ENCODE measurements around the gene KIAA0232. TPM values are rescaled to one million over a fixed set of nuclear protein-coding genes. Genes with fewer than 3 reads are reported as not detected.
A peak's percentile ranks its signal among the peaks of the same experiment; 100 is the strongest.
"Not testable (repeated sequence)": the region's sequence is repeated elsewhere in the genome, so short reads cannot be mapped to it uniquely, and the experiment has no call there.

The KIAA0232 gene
- polyA plus RNA-seq, 1 donor (not counting 4 experiments of a cell fraction or from before 2014, with no cell fraction given): 10.0 TPM

DNA sequence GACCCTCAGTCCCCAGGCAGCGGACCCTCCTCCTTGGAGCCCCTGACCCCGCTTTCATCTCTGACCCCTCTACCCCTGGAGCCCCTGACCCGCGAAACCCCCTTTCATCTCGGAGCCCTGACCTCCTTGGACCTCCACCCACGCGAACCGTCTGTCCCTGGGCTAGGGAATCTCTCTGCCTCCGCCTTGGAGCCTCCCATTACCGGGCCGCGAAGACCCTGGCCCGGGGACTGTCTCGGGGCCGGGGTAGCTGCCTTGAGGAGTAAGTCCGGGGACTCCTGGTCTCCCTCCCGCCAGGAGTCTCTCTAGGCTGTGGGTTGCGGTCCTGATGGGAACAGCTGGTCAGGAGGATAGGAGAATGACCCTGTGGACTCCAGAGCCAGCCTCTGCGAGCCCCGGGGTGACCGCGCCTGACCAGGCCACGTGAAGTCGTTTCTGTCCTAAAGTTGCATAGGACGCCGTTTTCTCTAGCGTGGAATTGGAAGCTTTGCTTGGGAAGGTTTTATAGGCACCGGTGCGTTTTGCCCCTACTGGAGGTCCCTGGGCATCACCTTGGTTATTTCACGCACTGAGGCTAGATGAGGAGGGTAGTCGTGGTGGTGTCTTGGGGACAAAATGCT is 127.9 kb downstream of the KIAA0232 start:
- Histone ChIP-seq H3K27ac (ENCODE audit: control insufficient read depth, insufficient read depth, low read length) (no peak overlapping the region), H3K79me2 (ENCODE audit: control insufficient read depth, insufficient read depth, low read length) (no peaks in the 10 kb centered on the region), H2AFZ (ENCODE audit: control insufficient read depth, low read length) (no peak overlapping the region), H4K20me1 (ENCODE audit: control insufficient read depth, extremely low read depth, insufficient read depth, low read length) (no peaks in the 10 kb centered on the region), H3K4me3 (ENCODE audit: control insufficient read depth in 2 of 3, extremely low read depth in 1 of 3, insufficient read depth in 2 of 3, low read depth in 1 of 3, low read length in 3 of 3) (peak overlapping the region; percentile 58 to 64 (median 64)), H3K9me3 (ENCODE audit: control insufficient read depth, low read depth, low read length) (no peaks in the 10 kb centered on the region), H3K4me1 (ENCODE audit: control insufficient read depth, extremely low read depth, insufficient read depth, low read length) (peaks cover 15% of the 10 kb centered on the region), H3K27me3 (ENCODE audit: control insufficient read depth, extremely low read depth, insufficient read depth, low read length) (peaks cover 8% of the 10 kb centered on the region), H3K9me1 (ENCODE audit: control insufficient read depth, extremely low read depth, insufficient read depth, low read length) (no peaks in the 10 kb centered on the region), H3K36me3 (ENCODE audit: control insufficient read depth in 2 of 2, extremely low read depth in 1 of 2, insufficient read depth in 2 of 2, low read length in 2 of 2) (no peaks in the 10 kb centered on the region), H3K9ac (ENCODE audit: control insufficient read depth, extremely low read depth, insufficient read depth, low read length) (peak overlapping the region; percentile 51), H3K4me2 (ENCODE audit: control insufficient read depth, extremely low read depth, insufficient read depth, low read depth, low read length) (peak overlapping the region; percentile 87)
- TF ChIP-seq EZH2 (IDR thresholded peaks at IDR 0.05; ENCODE audit: low read length): no peak
- TF ChIP-seq, protein P1, sequence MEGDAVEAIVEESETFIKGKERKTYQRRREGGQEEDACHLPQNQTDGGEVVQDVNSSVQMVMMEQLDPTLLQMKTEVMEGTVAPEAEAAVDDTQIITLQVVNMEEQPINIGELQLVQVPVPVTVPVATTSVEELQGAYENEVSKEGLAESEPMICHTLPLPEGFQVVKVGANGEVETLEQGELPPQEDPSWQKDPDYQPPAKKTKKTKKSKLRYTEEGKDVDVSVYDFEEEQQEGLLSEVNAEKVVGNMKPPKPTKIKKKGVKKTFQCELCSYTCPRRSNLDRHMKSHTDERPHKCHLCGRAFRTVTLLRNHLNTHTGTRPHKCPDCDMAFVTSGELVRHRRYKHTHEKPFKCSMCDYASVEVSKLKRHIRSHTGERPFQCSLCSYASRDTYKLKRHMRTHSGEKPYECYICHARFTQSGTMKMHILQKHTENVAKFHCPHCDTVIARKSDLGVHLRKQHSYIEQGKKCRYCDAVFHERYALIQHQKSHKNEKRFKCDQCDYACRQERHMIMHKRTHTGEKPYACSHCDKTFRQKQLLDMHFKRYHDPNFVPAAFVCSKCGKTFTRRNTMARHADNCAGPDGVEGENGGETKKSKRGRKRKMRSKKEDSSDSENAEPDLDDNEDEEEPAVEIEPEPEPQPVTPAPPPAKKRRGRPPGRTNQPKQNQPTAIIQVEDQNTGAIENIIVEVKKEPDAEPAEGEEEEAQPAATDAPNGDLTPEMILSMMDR (optimal IDR thresholded peaks at IDR 0.05 in 1 of 3, IDR thresholded peaks at IDR 0.05 in 1 of 3, conservative IDR thresholded peaks at IDR 0.05 in 1 of 3; ENCODE audit: extremely low read depth in 1 of 3, insufficient read depth in 2 of 3, low read length in 3 of 3): peak in 1 of 3 experiments; percentile 30
- dilution Hi-C loops (cut with MboI; ENCODE audit: extremely low pct_ligation_motif_present, low sequenced_read_pairs): no loop called here
- no peak for DNase-seq (ENCODE audit: low read depth, low spot score)
- no peak for FAIRE-seq

DNA sequence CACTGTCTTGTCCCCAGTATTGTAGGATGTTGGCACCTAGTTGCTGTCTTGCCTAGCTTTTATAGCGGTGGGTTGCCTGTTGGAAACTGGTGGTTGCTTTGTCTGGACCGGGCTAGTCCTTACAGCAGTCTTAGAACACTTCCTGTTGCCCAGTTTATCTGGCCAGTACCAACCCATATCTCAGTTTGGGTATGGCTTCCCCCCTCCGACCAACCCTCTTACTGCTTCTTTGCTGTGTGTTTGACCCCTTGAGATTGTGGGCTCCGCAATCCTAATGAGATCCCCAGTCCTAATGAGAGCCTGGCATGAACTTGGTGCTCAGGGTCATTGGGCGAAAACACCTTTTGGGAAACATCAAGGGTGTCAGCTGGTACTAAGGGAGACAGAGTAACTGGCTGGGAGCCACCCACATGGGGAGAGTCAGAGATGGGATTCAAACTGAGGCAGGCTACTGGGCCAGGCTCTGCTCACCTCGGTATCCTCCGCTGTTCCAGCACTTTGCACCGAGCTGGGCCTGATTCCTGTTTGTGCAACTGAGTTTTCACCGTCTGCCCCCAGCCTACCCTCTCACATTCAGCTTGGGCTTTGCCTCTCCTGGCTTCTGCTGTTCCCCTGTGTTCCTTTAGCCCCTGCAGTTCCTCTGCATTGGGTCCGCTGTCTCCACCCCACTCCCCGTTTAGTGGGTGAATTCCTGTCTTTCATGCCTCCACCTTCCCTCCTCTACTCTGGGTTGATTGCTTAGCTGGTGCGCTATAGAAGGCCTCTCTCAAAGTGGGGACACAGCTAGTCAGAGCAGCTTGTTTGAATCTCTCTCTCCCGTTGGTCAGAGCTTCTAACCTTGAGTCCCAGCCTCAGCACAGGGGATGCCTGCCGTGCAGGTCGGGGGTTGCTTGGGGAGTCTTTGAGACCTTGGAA is 128.7 kb downstream of the KIAA0232 start:
- peaks cover 8% of the 10 kb centered on the region for H3K27me3 ChIP-seq (ENCODE audit: control insufficient read depth, extremely low read depth, insufficient read depth, low read length)
- no peak for DNase-seq (ENCODE audit: low read depth, low spot score)
- H2AFZ ChIP-seq (ENCODE audit: control insufficient read depth, low read length): no peak overlapping the region
- FAIRE-seq: no peak
- dilution Hi-C loops (cut with MboI; ENCODE audit: extremely low pct_ligation_motif_present, low sequenced_read_pairs): no loop called here
- TF ChIP-seq EZH2 (IDR thresholded peaks at IDR 0.05; ENCODE audit: low read length): no peak
- TF ChIP-seq, protein P1 (optimal IDR thresholded peaks at IDR 0.05 in 1 of 3, IDR thresholded peaks at IDR 0.05 in 1 of 3, conservative IDR thresholded peaks at IDR 0.05 in 1 of 3; ENCODE audit: extremely low read depth in 1 of 3, insufficient read depth in 2 of 3, low read length in 3 of 3): no peak
- no peaks in the 10 kb centered on the region for H3K36me3 ChIP-seq (ENCODE audit: control insufficient read depth in 2 of 2, extremely low read depth in 1 of 2, insufficient read depth in 2 of 2, low read length in 2 of 2)
- H4K20me1 ChIP-seq (ENCODE audit: control insufficient read depth, extremely low read depth, insufficient read depth, low read length): no peaks in the 10 kb centered on the region
- H3K4me2 ChIP-seq (ENCODE audit: control insufficient read depth, extremely low read depth, insufficient read depth, low read depth, low read length): peak overlapping the region; percentile 87
- peaks cover 15% of the 10 kb centered on the region for H3K4me1 ChIP-seq (ENCODE audit: control insufficient read depth, extremely low read depth, insufficient read depth, low read length)
- no peaks in the 10 kb centered on the region for H3K79me2 ChIP-seq (ENCODE audit: control insufficient read depth, insufficient read depth, low read length)
- H3K9me1 ChIP-seq (ENCODE audit: control insufficient read depth, extremely low read depth, insufficient read depth, low read length): no peaks in the 10 kb centered on the region
- H3K4me3 ChIP-seq (ENCODE audit: control insufficient read depth in 2 of 3, extremely low read depth in 1 of 3, insufficient read depth in 2 of 3, low read depth in 1 of 3, low read length in 3 of 3): no peak overlapping the region
- no peak overlapping the region for H3K27ac ChIP-seq (ENCODE audit: control insufficient read depth, insufficient read depth, low read length)
- no peak overlapping the region for H3K9ac ChIP-seq (ENCODE audit: control insufficient read depth, extremely low read depth, insufficient read depth, low read length)
- no peaks in the 10 kb centered on the region for H3K9me3 ChIP-seq (ENCODE audit: control insufficient read depth, low read depth, low read length)

DNA sequence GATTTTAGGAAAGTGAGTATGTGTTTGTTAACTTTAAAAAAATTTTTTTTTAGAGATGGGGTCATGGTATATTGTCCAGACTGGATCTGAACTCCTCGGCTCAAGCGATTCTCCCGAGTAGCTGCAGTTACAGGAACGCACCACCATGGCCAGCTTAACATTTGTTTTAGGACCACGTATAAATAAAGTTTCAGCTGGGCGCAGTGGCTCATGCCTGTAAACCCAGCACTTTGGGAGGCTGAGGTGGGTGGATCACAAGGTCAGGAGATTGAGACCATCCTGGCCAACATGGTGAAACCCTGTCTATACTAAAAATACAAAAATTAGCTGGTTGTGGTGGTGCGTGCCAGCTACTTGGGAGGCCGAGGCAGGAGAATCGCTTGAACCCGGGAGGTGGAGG is 129.4 kb downstream of the KIAA0232 start:
- FAIRE-seq; H3K4me3 ChIP-seq (ENCODE audit: control insufficient read depth in 2 of 3, extremely low read depth in 1 of 3, insufficient read depth in 2 of 3, low read depth in 1 of 3, low read length in 3 of 3); H3K27me3 ChIP-seq (ENCODE audit: control insufficient read depth, extremely low read depth, insufficient read depth, low read length); dilution Hi-C loops (cut with MboI; ENCODE audit: extremely low pct_ligation_motif_present, low sequenced_read_pairs); DNase-seq (ENCODE audit: low read depth, low spot score); H3K4me2 ChIP-seq (ENCODE audit: control insufficient read depth, extremely low read depth, insufficient read depth, low read depth, low read length); H3K36me3 ChIP-seq (ENCODE audit: control insufficient read depth in 2 of 2, extremely low read depth in 1 of 2, insufficient read depth in 2 of 2, low read length in 2 of 2); H4K20me1 ChIP-seq (ENCODE audit: control insufficient read depth, extremely low read depth, insufficient read depth, low read length); H3K27ac ChIP-seq (ENCODE audit: control insufficient read depth, insufficient read depth, low read length); H2AFZ ChIP-seq (ENCODE audit: control insufficient read depth, low read length); H3K79me2 ChIP-seq (ENCODE audit: control insufficient read depth, insufficient read depth, low read length); H3K9me3 ChIP-seq (ENCODE audit: control insufficient read depth, low read depth, low read length); H3K9me1 ChIP-seq (ENCODE audit: control insufficient read depth, extremely low read depth, insufficient read depth, low read length); H3K9ac ChIP-seq (ENCODE audit: control insufficient read depth, extremely low read depth, insufficient read depth, low read length): not testable (repeated sequence)
- H3K4me1 ChIP-seq (ENCODE audit: control insufficient read depth, extremely low read depth, insufficient read depth, low read length): peaks cover 22% of the 10 kb centered on the region

Data from keratinocyte (primary cell).